HepG2 (cell line): ENCODE data around the gene TUBGCP4. TPM values are rescaled to one million over a fixed set of nuclear protein-coding genes. Genes with fewer than 3 reads are reported as not detected.

Experiments used
- ATF7 ChIP-seq, 2 experiments: fragments of 450-650 bp in 1 of 2; sonication (generic) in 1 of 2; formaldehyde crosslinking in 1 of 2; IDR thresholded peaks; 2 replicates each; pipeline versions ENCODE4 v1.4.0 to v1.6.1; 2016 to 2020; ENCODE audit warnings: antibody characterized with exemption in 1 of 2, mild to moderate bottlenecking in 1 of 2, missing genetic modification reagents in 1 of 2
- BORCS8-MEF2B ChIP-seq: sonication (generic); formaldehyde crosslinking; IDR thresholded peaks from 2 replicates; pipeline ENCODE4 v1.8.0; 2022; ENCODE audit warnings: mild to moderate bottlenecking, missing genetic modification reagents
- CBX1 ChIP-seq: IDR thresholded peaks from one replicate; pipeline ENCODE4 v1.6.1; 2016; ENCODE audit warnings: antibody characterized with exemption, low read depth
- CENPT ChIP-seq: sonication (generic); formaldehyde crosslinking; IDR thresholded peaks from 2 replicates; pipeline ENCODE4 v1.8.0; 2022; ENCODE audit warnings: low read depth, mild to moderate bottlenecking, moderate library complexity, missing genetic modification reagents
- CREM ChIP-seq, 2 experiments: sonication (generic) in 1 of 2; formaldehyde crosslinking in 1 of 2; IDR thresholded peaks; 2 replicates each; pipeline versions ENCODE4 v1.4.0 to v1.6.1; 2016 to 2020; ENCODE audit warnings: antibody characterized with exemption in 1 of 2, mild to moderate bottlenecking in 1 of 2, missing genetic modification reagents in 1 of 2
- HMG20A ChIP-seq: IDR thresholded peaks from 2 replicates; pipeline ENCODE4 v1.6.1; 2016; ENCODE audit warnings: borderline replicate concordance
- JUN ChIP-seq: sonication (generic); formaldehyde crosslinking; IDR thresholded peaks from 2 replicates; pipeline ENCODE4 v1.4.0; 2020; ENCODE audit warnings: mild to moderate bottlenecking, missing genetic modification reagents
- KAT7 ChIP-seq: IDR thresholded peaks from 2 replicates; pipeline ENCODE4 v1.6.1; 2018; ENCODE audit warnings: borderline replicate concordance, missing compliant biosample characterization
- KLF15 ChIP-seq: sonication (generic); formaldehyde crosslinking; IDR thresholded peaks from 2 replicates; pipeline ENCODE4 v1.8.1; 2023; ENCODE audit warnings: borderline replicate concordance, mild to moderate bottlenecking, inconsistent platforms, missing genetic modification reagents, mixed read lengths
- MTA3 ChIP-seq: sonication (generic); formaldehyde crosslinking; IDR thresholded peaks from 2 replicates; pipeline ENCODE4 v1.4.0; 2020; ENCODE audit warnings: missing genetic modification reagents
- MTF2 ChIP-seq: sonication (generic); formaldehyde crosslinking; IDR thresholded peaks from 2 replicates; pipeline ENCODE4 v1.5.0; 2020; ENCODE audit warnings: missing genetic modification reagents, borderline replicate concordance
- NFATC3 ChIP-seq: sonication (generic); formaldehyde crosslinking; IDR thresholded peaks from 2 replicates; pipeline ENCODE4 v1.5.1; 2020; ENCODE audit warnings: mild to moderate bottlenecking, missing genetic modification reagents
- NR2F2 ChIP-seq: IDR thresholded peaks from 2 replicates; pipeline ENCODE4 v1.6.1; 2012; ENCODE audit warnings: low read depth, inconsistent platforms, borderline replicate concordance
- PRPF4 ChIP-seq: fragments of 200-400 bp; formaldehyde crosslinking; IDR thresholded peaks from 2 replicates; pipeline ENCODE4 v1.6.1; 2016; ENCODE audit warnings: low read length, low read depth; ENCODE audit not compliant: poor library complexity, severe bottlenecking
- RXRB ChIP-seq: IDR thresholded peaks from 2 replicates; pipeline ENCODE4 v1.6.1; 2016; ENCODE audit warnings: borderline replicate concordance, missing genetic modification reagents, missing compliant biosample characterization
- SMYD3 ChIP-seq: sonication (generic); formaldehyde crosslinking; IDR thresholded peaks from 2 replicates; pipeline ENCODE4 v1.8.1; 2023; ENCODE audit warnings: mild to moderate bottlenecking, missing genetic modification reagents
- ZKSCAN1 ChIP-seq: fragments of 150-350 bp; IDR thresholded peaks from 2 replicates; pipeline ENCODE4 v1.6.1; 2014; ENCODE audit warnings: low read length
- ZKSCAN5 ChIP-seq: sonication (generic); formaldehyde crosslinking; IDR thresholded peaks from 2 replicates; pipeline ENCODE4 v1.5.1; 2020; ENCODE audit warnings: mild to moderate bottlenecking, missing genetic modification reagents
- ZNF747 ChIP-seq: sonication (generic); formaldehyde crosslinking; IDR thresholded peaks from 2 replicates; pipeline ENCODE4 v1.8.1; 2023; ENCODE audit warnings: missing genetic modification reagents, mild to moderate bottlenecking, borderline replicate concordance
- ZNF772 ChIP-seq: sonication (generic); formaldehyde crosslinking; IDR thresholded peaks from 2 replicates; pipeline ENCODE4 v1.5.0; 2020; ENCODE audit warnings: mild to moderate bottlenecking, missing genetic modification reagents
- ZNF788 ChIP-seq: sonication (generic); formaldehyde crosslinking; IDR thresholded peaks from 2 replicates; pipeline ENCODE4 v1.5.0; 2020; ENCODE audit warnings: mild to moderate bottlenecking, missing genetic modification reagents, borderline replicate concordance
- polyA plus RNA-seq, 8 experiments: library from polyadenylated mRNA; depleted of rRNA in 3 of 8; stranded (reverse) in 7 of 8; unstranded in 1 of 8; fragments of >200 nt; fragmentation: Illumina TruSeq in 4 of 8; extraction: Trizol in 4 of 8; gene quantifications; 2 replicates each; pipeline versions ENCODE4 v1.2.1 to v1.2.3, GENCODE V29; 2011 to 2016; ENCODE audit warnings: low read depth in 4 of 8, missing spikeins in 1 of 8, mixed read lengths in 1 of 8; ENCODE audit not compliant: insufficient read depth in 1 of 8
- total RNA-seq, 5 experiments: library from RNA; depleted of rRNA; stranded (reverse); fragments of >200 nt; fragmentation: Illumina TruSeq; extraction: Trizol; gene quantifications; 2 replicates each; pipeline ENCODE4 v1.2.3, GENCODE V29; 2016; ENCODE audit warnings: low read depth in 1 of 5
- TF ChIP-seq, protein P1 (sequence below): sonication (generic); formaldehyde crosslinking; IDR thresholded peaks from 2 replicates; pipeline ENCODE4 v1.5.0; 2020; ENCODE audit warnings: missing genetic modification reagents
- TF ChIP-seq, protein P2 (sequence below): sonication (generic); formaldehyde crosslinking; IDR thresholded peaks from 2 replicates; pipeline ENCODE4 v1.5.1; 2020; ENCODE audit warnings: mild to moderate bottlenecking, missing genetic modification reagents, borderline replicate concordance
- TF ChIP-seq, protein P3 (sequence below): sonication (generic); formaldehyde crosslinking; IDR thresholded peaks from 2 replicates; pipeline ENCODE4 v1.4.0; 2020; ENCODE audit warnings: missing genetic modification reagents
- TF ChIP-seq, protein P4 (sequence below): sonication (generic); formaldehyde crosslinking; IDR thresholded peaks from 2 replicates; pipeline ENCODE4 v1.8.0; 2022; ENCODE audit warnings: missing genetic modification reagents, mild to moderate bottlenecking, borderline replicate concordance

TUBGCP4 gene
- total and polyA plus RNA-seq, 2 of the 13 experiments (the other 11 are each of a cell fraction or from before 2014, with no cell fraction given), result 15.0 to 20.5 TPM

DNA sequence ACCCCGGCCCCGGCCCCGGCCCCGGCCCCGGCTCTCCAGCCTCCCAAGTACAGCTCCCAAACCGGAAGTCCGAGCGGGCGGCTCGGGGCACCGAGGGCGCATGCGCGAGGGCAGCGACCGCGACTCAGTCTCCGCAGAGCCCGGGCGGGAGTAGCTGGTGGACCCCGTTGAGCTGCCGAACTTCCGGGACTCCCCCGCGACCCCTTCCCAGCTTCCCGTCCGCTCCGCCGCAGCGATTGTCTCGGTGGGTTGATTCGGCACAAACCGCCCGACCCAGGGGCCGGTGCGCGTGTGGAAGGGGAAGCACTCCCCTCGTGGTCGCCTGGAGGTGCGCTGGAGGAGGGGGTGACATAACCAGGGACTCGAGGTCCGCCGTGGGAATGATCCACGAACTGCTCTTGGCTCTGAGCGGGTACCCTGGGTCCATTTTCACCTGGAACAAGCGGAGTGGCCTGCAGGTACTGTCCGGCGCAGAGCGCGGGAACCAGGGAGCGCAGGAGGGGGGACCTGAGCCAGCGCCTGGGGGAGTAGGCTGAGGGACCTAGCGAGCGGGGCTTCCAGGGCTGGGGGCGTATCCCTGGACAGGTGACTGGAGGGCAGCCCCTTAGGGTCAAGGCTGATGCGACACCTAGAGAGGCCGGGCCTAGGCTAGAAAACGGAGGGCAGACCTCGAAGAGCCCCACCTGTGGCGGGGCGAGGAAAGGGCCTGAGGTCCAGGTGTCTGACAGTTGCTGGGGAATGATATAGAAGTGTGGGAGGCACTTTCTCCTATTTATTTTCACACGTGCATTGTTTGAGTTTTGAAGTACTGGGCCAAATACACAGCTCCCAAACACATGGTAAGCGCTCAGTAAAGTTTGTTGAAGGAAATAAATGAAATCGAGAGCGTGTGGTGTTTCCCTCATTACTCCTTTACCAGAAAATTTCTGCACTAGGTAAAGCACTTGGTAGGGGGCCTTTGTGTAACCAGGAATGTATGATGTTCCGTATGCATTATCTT is at the start of gene TUBGCP4, which contains the start of gene ZSCAN29 (continued):
- TF ChIP-seq NFATC3 (CRISPR knock-in tag) (no peak), CBX1 (no peak), CENPT (CRISPR knock-in tag) (peak; percentile 63; the same call in 1 of the 2 replicates), MTA3 (CRISPR knock-in tag) (no peak), JUN (CRISPR knock-in tag) (0 out of 2 replicates have a peak, but pooled peaks have one; percentile 42), ZKSCAN5 (CRISPR knock-in tag) (no peak), HMG20A (CRISPR knock-in tag) (no peak), SMYD3 (no peak), ZNF788 (peak; percentile 53; the same call in 1 of the 2 replicates), PRPF4 (no peak), CREM (IDR thresholded peaks at IDR 0.05) (peak; percentile 41; the same call in 1 of the 2 replicates), CREM (CRISPR knock-in tag; IDR thresholded peaks at IDR 0.05) (no peak), RXRB (no peak), ATF7 (IDR thresholded peaks at IDR 0.05) (no peak), ATF7 (CRISPR knock-in tag; IDR thresholded peaks at IDR 0.05) (peak; percentile 39; the same call in 1 of the 2 replicates), KAT7 (CRISPR knock-in tag) (peak; percentile 83; the same call in 1 of the 2 replicates), MTF2 (CRISPR knock-in tag) (no peak), ZNF747 (CRISPR knock-in tag) (peak; percentile 91; the same call in 1 of the 2 replicates), KLF15 (no peak), BORCS8-MEF2B (peak; percentile 77; the same call in 1 of the 2 replicates), NR2F2 (no peak), ZNF772 (CRISPR knock-in tag) (peak; percentile 91), ZKSCAN1 (no peak)
- TF ChIP-seq, protein P1, sequence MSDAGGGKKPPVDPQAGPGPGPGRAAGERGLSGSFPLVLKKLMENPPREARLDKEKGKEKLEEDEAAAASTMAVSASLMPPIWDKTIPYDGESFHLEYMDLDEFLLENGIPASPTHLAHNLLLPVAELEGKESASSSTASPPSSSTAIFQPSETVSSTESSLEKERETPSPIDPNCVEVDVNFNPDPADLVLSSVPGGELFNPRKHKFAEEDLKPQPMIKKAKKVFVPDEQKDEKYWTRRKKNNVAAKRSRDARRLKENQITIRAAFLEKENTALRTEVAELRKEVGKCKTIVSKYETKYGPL (CRISPR knock-in tag), result 0 out of 2 replicates have a peak, but pooled peaks have one; percentile 22
- TF ChIP-seq, protein P2, sequence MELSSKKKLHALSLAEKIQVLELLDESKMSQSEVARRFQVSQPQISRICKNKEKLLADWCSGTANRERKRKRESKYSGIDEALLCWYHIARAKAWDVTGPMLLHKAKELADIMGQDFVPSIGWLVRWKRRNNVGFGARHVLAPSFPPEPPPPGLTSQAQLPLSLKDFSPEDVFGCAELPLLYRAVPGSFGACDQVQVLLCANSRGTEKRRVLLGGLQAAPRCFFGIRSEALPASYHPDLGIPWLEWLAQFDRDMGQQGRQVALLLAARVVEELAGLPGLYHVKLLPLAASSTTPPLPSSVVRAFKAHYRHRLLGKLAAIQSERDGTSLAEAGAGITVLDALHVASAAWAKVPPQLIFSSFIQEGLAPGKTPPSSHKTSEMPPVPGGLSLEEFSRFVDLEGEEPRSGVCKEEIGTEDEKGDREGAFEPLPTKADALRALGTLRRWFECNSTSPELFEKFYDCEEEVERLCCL (CRISPR knock-in tag), result no peak
- TF ChIP-seq, protein P3, sequence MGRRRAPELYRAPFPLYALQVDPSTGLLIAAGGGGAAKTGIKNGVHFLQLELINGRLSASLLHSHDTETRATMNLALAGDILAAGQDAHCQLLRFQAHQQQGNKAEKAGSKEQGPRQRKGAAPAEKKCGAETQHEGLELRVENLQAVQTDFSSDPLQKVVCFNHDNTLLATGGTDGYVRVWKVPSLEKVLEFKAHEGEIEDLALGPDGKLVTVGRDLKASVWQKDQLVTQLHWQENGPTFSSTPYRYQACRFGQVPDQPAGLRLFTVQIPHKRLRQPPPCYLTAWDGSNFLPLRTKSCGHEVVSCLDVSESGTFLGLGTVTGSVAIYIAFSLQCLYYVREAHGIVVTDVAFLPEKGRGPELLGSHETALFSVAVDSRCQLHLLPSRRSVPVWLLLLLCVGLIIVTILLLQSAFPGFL (CRISPR knock-in tag), result no peak
- TF ChIP-seq, protein P4, sequence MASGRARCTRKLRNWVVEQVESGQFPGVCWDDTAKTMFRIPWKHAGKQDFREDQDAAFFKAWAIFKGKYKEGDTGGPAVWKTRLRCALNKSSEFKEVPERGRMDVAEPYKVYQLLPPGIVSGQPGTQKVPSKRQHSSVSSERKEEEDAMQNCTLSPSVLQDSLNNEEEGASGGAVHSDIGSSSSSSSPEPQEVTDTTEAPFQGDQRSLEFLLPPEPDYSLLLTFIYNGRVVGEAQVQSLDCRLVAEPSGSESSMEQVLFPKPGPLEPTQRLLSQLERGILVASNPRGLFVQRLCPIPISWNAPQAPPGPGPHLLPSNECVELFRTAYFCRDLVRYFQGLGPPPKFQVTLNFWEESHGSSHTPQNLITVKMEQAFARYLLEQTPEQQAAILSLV (CRISPR knock-in tag), result 0 out of 2 replicates have a peak, but pooled peaks have one; percentile 59
